Daoy (cell line): ENCODE results near the gene KRT77. TPM values are rescaled to one million over a fixed set of nuclear protein-coding genes. Genes with fewer than 3 reads are reported as not detected.

ENCODE experiments used
- DNase-seq: peaks from one replicate; pipeline ENCODE4 v3.0.0-alpha.2; 2015; ENCODE audit warnings: low read depth
- total RNA-seq: library from RNA; depleted of rRNA; stranded (reverse); fragments of >200 nt; shearing (Covaris generic); gene quantifications from 2 replicates; pipeline ENCODE4 v1.2.3, GENCODE V29; 2014

The KRT77 gene
- total RNA-seq, 1 experiment from 2014 or later, result not detected

DNA sequence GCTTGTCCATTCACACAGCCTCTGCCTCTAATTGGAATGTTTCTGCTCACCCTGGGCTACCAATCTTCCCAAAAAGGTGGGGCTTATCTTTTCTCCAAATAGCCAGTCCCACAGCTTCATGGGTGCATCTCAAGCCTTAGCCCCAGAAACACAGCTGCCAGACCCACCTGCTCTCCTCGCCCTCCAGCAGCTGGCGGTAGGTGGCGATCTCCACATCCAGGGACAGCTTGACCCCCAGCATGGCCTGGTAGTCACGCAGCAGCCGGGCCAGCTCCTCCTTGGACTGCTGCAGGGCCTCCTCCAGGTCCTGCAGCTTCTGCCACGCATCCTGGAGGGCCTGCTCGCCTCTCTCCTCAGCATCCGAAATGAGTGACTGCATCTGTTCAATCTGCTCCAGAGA lies 11.1 kb downstream of the KRT77 start:
- DNase-seq, result peak; percentile 44

DNA sequence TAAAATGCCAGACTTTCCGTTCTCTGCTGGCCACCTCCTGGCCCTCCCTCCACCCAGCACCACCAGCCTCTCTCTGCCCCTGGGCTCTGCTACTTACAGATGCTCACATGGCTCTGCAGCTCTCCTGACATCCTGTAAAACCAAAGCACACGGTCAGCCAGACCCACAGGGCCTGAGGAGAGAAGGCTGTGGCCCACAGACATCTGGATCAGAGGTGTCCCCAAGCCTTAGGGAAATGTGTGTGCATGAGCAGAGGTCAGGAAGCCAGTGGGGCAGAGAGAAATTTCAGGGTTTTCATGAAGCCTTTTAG lies 11.5 kb downstream of the KRT77 start:
- no peak for DNase-seq

DNA sequence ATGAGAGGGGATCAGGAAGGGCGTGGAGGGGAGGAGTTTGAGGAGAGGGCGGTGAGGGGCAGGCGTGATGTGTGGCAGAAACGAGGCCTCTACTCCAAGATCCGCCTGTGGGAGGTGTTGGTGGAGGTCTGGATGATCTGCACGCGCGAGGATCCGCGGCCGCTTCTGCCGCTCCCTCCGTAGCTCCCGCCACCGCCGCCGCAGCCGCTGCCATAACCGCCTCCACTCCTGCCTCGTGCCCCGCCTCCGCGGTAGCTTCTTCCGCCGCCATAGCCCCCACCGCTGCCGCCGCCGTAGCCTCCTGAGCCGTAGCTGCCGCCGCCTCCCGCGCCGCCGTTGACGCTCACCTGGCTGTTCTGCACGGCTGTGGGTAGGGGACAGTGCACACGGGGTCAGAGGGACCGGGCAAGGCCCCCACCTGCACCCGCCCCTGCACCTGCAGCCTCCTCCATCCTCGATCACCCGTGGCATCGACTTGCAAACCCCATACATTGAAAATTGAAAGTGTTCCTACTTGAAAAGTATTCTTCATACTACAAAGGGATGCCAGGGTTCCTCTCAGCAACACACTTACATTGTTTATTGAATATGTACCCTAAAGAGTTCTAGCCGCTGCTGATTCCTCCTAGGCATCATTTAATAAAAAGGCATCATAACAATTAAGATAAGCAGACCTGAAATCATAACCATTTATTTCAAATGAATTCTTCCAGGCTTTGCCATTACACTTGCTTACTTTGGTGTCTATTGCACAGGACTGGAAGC lies 12.1 kb downstream of the KRT77 start:
- peak; percentile 41 for DNase-seq

DNA sequence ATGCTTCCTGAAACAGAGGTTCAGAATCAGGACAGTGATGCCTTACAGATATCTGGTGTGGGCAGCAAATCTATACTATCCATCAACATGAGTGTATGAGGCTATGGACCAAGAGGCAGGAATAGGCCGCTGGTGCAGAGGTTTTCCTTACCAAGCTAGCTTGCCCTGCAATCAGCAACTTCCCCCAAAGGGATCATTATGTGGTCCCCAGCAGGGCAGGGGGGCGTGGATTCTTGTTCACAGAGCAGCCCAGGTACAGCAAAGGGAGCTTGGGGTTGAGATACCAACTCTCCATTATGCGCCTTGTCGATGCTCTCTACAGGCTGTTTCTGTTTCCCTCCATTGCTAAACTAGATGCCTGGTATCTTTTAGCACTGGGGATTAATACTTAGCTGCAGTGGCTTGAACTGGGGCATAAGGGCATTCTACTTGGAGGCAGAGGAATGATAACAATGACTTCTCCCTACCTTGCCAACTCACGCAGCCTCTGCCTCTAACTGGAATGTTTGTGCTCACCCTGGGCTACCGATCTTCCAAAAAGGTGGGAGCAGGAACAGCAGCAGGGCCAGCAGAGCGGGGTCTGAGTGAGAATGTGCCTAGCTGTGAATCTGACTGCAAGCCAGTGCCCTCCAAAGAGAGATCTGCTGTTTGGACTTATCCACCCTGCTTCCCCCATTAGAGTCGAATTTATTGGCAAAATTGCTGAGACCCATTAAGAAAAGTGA lies 12.8 kb downstream of the KRT77 start:
- no peak for DNase-seq

DNA sequence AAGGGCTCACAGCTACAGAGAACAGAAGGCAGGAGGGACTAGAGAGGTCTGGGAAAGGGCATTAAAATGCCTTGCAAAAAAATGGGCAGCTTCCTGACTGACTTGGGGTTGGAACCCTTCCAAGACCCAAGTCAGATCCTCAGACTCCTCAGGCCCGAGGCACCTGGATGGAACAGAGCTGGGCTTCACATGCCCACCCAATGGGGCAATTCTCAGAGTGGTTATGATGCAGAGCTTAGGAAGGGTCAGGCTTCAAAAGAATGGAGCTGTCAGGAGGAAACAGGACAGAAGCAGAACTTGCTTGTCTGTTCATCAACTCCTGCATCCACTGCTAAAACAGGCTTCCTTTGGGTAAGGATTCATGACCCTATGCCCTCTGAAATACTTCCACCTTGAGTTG lies 13.4 kb downstream of the KRT77 start:
- no peak for DNase-seq

DNA sequence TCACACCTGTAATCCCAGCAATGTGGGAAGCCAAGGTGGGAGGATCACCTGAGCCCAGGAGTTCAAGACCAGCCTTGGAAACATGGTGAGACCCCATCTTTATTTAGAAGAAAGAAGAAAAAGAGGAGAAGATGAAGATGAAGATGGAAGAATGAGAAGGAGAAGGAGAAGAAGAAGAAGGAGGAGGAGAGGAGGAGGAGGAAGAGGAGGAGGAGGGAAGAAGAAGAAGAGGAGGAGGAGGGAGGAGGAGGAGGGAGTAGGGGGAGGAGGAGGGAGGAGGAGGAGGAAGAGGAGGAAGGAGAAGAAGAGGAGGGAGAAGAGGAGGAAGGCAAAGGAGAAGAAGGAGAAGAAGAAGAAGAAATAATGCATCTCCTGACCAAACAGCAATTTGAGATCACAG lies 14.1 kb downstream of the KRT77 start:
- no peak for DNase-seq

DNA sequence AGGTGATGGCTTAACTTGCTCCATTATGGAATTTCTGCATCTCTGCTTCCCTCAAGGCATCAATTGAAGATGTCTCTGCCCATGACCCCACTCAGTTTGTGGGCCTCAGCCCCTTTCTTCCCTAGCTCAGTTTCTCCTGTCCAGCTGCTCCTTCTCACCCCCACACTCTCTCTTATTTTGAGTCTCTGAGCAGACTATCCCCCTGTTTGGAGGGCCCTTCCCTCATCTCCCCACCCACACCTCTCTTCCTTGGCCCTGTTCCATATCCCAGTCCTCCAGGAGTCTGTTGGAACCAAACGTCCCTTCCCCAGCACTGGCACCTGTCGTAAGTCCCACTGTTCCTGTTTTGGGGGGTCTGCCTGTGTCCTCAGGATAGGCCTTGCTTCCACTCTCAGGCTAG lies 14.8 kb downstream of the KRT77 start:
- DNase-seq, result no peak

DNA sequence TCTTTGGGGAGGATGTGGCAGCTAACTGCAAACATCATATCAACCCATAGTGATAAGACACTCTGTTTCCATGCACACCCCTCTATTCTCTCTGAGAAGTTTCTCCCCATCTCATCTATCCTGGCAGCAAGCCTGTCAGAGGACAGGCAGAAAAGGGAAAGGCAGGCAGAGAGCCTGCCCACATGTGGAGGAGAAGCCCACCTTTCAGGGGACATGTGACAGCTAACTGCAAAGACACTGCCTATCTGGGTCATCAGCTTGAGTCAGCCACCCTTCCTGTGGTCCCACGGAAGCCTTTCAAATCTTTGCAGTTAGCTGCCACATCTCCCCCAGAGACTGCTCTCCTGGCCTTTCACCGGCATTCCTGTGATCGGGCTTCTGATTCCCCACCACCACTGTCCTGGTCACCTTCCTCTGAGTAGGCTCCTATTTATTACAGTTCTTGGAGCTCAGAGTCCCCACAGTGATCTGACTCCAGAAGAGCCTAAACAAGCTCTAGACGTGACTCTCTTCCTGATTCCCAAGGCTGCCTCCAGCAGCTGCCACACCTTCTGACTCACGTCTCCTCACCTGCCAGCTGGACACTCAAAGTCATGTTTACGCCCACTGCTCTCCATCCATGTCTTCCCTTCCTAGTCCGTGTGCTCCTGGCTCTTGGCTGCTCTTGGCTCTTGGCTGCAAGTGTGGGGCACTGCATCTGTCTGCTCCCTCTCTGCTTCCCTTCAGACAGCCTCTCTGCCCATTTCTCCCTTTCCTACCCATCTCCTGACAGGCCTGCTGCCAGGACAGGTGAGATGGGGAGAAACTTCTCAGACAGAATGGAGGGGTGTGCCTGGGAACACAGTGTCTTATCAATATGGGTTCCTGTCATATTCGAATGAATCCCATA lies 15.6 kb downstream of the KRT77 start:
- peak; percentile 26 for DNase-seq

DNA sequence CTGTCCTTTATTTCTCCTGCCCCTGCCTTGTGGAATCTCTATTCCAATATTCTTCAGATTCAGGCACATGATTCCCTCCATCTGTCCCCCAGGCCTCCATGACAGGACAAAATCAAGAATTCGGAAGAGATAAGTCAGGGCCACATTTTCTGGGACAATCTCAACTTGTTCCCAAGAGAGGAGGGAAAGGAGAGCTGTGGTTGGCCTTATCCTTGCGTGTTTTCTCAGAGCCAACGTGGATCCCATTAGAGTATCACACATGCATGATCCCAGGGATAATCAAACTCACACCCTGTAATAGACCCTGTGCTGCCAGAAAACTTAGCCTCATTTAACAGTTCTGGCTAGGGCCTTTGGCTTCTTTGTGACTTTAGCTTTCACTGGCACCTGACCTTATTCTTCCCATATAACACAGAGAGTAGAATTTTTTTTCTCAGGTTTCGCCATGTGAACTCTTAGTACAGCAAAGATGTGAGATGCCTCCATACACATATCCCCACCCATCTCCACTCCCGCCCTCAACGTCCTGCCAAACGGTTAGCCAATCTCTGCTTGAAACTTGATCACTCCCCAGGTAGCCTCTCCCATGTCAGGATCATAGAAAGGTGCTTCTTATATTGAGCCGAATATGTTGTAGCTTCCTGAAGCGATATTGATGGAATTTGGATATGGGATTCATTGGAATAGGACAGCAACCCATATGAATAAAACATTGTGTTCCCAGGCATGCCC lies 16.4 kb downstream of the KRT77 start:
- DNase-seq, result no peak

DNA sequence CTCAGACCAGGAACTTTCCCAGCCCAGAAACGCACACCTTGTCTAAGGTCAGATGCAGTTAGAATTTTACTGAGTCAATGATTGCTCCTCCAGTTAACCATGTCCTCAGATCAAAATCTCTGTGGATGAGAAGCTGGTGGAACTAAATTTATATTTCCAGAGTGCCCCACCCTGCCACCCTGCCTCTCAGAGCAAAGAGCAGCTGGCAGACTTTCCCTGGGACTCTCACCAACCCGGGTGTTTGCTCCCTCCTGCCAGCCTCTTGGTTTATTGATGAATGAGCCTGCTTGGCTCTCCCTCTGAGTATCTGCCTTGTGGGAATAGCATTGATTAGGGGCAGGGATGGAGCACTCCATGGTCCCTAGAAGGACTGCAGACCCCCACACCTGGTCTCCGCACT lies 17.3 kb downstream of the KRT77 start:
- DNase-seq, result no peak

DNA sequence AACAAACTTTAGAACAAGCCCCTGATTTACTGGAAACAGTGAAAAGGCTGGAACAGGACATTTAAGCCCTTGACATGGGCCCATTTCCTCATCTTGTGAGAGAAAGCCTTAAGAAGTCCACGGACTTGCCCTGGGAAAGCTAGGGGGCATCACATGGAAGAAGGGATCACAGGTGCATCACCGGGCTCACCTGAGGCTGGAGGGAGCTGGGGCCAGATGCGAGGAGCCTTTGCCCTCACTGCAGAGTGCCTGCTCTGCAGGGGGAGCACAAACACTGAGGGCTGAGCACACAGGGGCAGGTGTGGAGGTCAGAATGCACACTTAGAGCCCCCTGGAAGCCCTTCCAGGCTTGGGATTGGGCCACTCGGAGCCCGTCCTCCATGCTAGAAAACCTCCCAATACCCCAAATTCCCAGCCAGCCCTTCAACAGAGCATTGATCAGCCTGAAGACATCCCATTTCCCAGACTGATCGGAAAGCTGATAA lies 17.9 kb downstream of the KRT77 start:
- no peak for DNase-seq

DNA sequence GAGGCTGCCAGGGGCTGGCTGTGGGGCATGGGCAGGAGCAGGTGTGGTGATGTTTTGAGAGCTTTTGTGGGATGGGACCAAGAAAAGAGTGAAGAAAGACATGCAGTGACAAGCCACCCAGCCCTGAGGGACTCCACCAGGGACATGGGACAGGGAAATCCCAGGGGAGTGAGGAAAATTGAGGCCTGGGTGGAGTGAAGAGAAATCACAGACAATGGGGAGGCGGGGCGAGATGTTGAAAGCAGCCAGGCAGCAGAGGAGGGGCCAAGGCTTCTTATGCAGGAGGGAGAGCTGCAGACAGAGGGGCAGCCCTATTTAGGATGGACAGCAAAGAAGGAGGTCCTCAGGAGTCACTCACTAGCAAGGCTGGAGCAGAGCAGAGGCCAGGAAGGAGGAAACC lies 18.9 kb downstream of the KRT77 start:
- DNase-seq, result no peak

DNA sequence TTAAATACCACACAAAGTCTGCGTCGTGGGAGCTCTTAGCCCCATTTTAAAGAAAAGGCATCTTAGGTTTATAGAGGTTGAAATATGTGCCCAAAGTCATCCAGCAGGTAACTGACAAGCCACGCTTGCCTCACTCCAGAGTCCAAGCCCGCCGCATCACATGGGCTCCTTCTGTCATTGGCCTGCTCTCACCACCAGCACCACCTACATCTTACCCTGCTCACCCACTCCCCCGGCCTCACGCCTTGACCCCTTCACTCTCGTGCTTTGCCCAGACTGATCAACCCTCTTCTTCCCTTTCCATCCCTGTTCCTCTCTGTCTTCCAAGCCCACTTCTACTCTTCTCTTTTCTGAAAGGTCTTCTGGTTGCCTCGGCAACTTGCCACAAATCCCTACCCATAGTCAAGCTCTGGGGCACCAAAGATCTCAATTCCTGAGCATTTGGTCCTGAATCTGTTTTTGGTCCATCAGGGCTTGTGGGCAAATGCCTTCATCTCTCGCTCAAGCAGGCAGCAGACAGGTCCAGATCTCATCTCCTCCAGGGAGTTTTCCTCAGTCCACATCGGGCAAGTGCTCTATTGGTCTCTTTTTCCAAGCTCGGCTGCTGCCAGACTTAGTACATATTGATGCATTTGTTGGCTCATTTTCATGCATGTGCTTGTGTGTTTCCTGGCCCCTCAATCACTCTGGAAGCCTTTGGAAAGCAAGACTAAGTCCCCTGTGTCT lies 19.6 kb downstream of the KRT77 start:
- no peak for DNase-seq

DNA sequence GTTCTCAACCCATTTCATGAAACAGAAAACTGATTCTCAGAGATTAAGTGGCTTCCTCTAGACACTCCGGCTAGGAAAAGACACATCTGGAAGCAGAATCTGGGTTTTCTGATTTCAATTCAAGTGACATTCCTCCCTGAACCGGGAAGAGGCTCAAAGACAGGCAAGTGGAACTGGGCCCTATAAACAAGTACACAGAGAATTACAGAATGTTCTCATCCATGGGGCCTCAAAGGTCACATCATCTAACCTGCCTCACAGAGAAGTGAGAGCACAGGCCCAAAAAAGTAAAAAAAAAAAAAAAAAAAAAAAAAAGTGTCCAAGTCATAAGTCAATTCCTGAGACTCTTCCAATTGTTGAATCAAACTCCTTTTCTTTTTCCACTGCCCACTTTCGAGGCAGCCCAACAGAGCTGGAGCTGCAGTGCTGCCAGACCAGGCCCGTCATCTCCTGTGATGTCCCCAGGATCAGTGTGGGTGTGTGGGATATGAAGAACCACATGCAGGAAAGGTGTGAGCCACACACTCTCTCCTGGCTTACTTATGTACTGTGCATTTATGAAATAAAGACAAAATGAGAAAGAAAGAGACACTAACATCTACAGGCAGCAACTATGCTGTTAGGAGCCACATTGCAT lies 20.3 kb downstream of the KRT77 start:
- DNase-seq, result no peak

DNA sequence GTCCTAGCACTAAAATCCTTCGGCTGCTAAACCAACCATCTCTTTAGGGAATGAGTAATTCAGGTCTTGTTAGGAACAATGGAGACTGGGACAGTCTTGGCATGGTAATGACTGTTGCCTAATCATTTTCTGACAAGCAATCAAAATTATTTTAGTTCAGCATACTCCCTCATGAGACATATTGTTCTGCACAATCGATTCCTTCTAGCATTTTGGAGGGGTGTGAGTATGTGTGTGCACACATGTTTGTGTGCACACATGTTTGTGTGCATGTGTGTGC lies 21.0 kb downstream of the KRT77 start:
- DNase-seq, result no peak

DNA sequence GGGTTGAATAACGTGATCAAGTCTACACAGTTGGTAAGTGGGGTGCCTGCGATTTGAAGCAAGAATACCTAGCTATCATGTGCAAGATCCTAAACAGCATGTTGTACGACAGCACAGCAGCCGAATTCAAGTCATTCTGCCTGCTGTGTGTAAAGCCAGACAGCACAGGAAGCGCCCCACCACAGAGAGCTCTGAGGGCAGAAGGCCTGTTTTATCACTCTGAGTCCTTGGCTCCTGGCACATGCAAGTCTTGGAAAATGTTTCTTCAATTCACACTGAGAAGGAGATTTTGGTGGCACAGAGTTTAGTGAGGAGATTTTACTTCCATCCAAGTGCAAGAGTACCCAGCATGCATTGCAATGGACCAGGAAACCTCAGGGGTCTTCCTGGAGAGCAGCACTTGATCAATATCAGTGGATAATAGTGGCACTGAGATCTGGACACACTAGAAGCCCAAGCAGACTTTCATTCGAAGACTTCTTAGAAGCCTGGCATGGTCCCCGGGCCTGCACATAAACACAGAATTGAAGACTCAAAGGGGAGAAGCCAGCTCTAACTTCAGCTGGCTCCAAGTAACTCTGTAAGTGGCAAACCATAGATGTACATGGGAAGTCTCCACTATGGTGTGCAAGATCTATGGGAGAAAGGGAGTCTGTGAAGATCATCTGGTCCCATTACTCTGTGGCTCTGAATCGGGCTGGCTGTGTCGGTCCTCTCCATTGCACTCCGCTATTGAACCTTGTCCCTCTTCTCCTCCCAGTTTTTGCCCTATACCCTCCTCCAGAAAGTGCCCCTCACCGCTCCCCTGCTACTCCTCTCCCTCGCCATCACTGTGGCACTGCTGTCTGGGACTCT lies 21.6 kb downstream of the KRT77 start:
- no peak for DNase-seq

DNA sequence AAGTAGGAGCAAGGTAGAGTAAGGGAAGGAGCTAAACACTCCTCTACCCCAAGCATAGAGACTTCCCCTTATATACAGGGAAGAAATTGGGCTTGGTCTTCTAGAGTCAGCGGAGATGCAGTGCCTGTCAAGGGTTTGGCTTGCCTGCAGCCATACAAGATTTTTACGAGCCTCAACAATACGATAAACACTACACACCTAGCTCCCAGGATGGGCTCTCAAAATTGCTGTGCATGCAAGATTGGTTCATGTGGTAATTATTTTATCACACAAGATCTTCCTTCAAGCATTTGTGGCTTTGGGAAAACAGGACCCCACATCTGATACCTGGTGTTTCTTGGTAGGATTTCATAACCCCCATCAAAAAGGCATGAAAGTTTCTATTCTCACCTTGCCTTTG lies 23.0 kb downstream of the KRT77 start, which contains the start of gene KRT1:
Gene KRT1 (minus strand): TSS at position 45 of the 400 bp plus-strand sequence. CDS start 59 bp downstream, outside the sequence.
- no peak for DNase-seq

DNA sequence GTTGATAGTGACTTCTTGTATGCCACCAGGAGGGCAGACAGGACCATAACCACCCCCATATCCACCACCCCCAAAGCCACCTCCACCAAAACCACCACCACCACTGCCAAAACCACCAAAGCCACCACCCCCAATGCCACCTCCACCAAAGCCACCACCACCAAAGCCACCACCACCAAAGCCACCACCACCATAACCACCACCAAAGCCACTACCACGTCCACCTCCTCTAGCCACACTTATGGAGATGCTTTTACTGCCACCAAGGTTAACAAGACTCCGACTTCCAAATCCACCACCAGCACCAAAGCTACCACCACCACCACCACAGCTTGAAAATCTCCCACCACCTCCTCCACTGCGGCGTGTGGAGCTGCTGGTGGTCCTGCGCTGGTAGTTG lies 23.4 kb downstream of the KRT77 start:
- no peak for DNase-seq

DNA sequence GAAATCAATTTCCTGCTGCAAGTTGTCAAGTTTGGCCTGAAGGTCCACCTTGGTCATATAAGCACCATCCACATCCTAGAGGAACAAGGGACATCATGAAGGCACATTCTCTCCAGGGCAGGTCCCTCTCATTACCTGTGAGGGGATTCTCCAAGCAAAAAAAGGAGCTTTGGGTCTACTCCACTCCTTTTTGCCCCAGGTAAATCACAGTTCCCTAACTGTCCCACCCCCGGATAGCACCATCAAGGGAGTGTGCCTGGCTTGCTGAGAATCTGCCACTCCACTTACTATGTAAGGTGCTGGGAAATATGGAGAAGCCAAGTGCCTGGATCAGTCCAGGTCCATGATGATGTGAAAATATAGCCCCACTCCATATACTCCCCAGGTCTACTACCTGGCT lies 25.7 kb downstream of the KRT77 start:
- DNase-seq, result no peak

DNA sequence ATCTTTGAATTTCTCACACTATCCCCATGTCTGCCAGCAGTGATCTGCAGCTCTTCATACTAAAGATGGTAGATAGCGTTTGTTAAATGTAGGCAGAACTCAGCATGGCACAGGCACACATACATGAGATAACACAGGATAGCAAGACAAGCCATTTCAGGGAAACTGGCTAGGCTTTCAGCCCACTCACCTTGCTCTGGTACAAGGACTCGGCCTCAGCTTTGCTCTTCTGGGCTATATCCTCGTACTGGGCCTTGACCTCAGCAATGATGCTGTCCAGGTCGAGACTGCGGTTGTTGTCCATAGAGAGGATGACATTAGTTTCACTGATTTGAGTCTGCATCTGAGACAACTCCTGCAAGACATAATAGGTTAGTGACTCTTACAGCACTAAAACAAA lies 26.2 kb downstream of the KRT77 start:
- no peak for DNase-seq
